Left ventricle myocardium inferior (tissue), 1 donor: ENCODE results near the gene NDE1. TPM values are rescaled to one million over a fixed set of nuclear protein-coding genes. Genes with fewer than 3 reads are reported as not detected.

Experiments
- DNase-seq: peaks from one replicate; pipeline ENCODE4 v3.0.0-alpha.2; 2020
- H3K27ac ChIP-seq: fragments of 200-600 bp; replicated peaks from 2 replicates; pipeline ENCODE4 v1.8.0; 2021
- H3K27me3 ChIP-seq: fragments of 200-600 bp; 2 replicates; pipeline ENCODE4 v1.8.0; 2021; ENCODE audit warnings: low read depth
- H3K36me3 ChIP-seq: fragments of 200-600 bp; 2 replicates; pipeline ENCODE4 v1.8.0; 2021
- H3K4me1 ChIP-seq: fragments of 200-600 bp; 2 replicates; pipeline ENCODE4 v1.8.0; 2021
- H3K4me3 ChIP-seq: fragments of 200-600 bp; 2 replicates; pipeline ENCODE4 v1.8.0; 2021; ENCODE audit warnings: mild to moderate bottlenecking, moderate library complexity
- H3K9me3 ChIP-seq: fragments of 200-600 bp; replicated peaks from 2 replicates; pipeline ENCODE4 v1.8.0; 2021
- CTCF ChIP-seq: fragments of 200-600 bp; IDR thresholded peaks from 2 replicates; pipeline ENCODE4 v1.8.0; 2021; ENCODE audit warnings: antibody characterized with exemption, mild to moderate bottlenecking, borderline replicate concordance
- intact Hi-C: fragments of 100-400 bp; cut with micrococcal nuclease; formaldehyde crosslinking; loops from one replicate; pipeline ENCODE4 v1.11.0; 2022
- total RNA-seq: library from RNA; stranded (reverse); fragmentation: NEBNext Ultra II Directional; extraction: Animal tissue kit (Norgen Biotek cat#: 25700); gene quantifications from one replicate; pipeline ENCODE4 v1.2.1, GENCODE V29; 2021
- donor health status: DM: no; HTN: yes; CAD: no; lungs with severe emphysema.

NDE1 gene
- total RNA-seq, 1 donor from 2014 or later, result 16.3 TPM

GRCh38 chr16:15609286-15609649 is 40.8 kb upstream of the NDE1 start:
- intact Hi-C loops, result no loop called here
- Histone ChIP-seq H3K36me3 (peaks cover 91% of the 10 kb centered on the region), H3K4me1 (peaks cover 29% of the 10 kb centered on the region)

GRCh38 chr16:15610369-15610871 is 39.6 kb upstream of the NDE1 start:
- Histone ChIP-seq H3K27me3 (no peaks in the 10 kb centered on the region), H3K27ac (no peak overlapping the region), H3K4me1 (peaks cover 18% of the 10 kb centered on the region), H3K4me3 (no peak overlapping the region), H3K36me3 (peaks cover 93% of the 10 kb centered on the region), H3K9me3 (no peaks in the 10 kb centered on the region)
- no peak for DNase-seq
- TF ChIP-seq CTCF, result no peak
- intact Hi-C loops, result no loop called here

More at GRCh38 chr16:15609286-15609649, 40.8 kb upstream of the NDE1 start:
- no peak for TF ChIP-seq CTCF
- H3K4me3 ChIP-seq, result no peak overlapping the region
- no peak for DNase-seq
- H3K9me3 ChIP-seq, result no peaks in the 10 kb centered on the region
- no peaks in the 10 kb centered on the region for H3K27me3 ChIP-seq
- H3K27ac ChIP-seq, result peak overlapping the region; percentile 85

- Histone ChIP-seq H3K9me3 (no peaks in the 10 kb centered on the region), H3K27me3 (no peaks in the 10 kb centered on the region), H3K4me1 (peaks cover 17% of the 10 kb centered on the region), H3K4me3 (no peak overlapping the region), H3K36me3 (peaks cover 98% of the 10 kb centered on the region), H3K27ac (no peak overlapping the region)
- no peak for TF ChIP-seq CTCF
- no peak for DNase-seq
- intact Hi-C loops, result no loop called here
Measured at GRCh38 chr16:15611610-15612009, 38.4 kb upstream of the NDE1 start.

GRCh38 chr16:15613676-15614075 is 36.4 kb upstream of the NDE1 start:
- intact Hi-C loops, result no loop called here
- DNase-seq, result no peak
- Histone ChIP-seq H3K4me3 (no peak overlapping the region), H3K36me3 (peaks cover 100% of the 10 kb centered on the region), H3K9me3 (no peaks in the 10 kb centered on the region), H3K4me1 (no peaks in the 10 kb centered on the region), H3K27me3 (no peaks in the 10 kb centered on the region), H3K27ac (no peak overlapping the region)
- TF ChIP-seq CTCF, result no peak

DNA sequence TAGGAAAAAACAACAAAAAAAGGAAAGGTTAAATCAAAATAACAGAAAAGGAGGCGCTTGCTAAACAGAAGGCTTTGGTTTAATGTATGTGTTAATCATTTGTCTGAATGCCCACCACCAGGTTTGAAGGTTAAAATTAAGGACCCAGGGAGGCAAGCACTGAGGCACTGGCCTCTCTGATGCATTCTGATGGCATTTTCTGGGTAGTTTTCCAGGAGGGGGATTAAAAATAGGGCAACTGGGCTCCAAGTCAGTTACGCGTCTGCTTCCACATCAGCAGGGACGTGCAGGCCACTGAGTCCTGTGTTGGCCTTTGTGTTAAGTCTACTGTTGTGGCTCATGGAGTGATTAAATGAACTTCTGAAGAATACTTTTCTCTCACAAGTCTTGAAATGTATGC is 34.0 kb upstream of the NDE1 start:
- H3K36me3 ChIP-seq, result peaks cover 99% of the 10 kb centered on the region
- no peak overlapping the region for H3K4me3 ChIP-seq
- no peak overlapping the region for H3K27ac ChIP-seq
- no peak for DNase-seq
- no peaks in the 10 kb centered on the region for H3K27me3 ChIP-seq
- intact Hi-C loops, result no loop called here
- H3K9me3 ChIP-seq, result no peaks in the 10 kb centered on the region
- H3K4me1 ChIP-seq, result peaks cover 19% of the 10 kb centered on the region
- TF ChIP-seq CTCF, result no peak
